Measurements from ENCODE around the gene SLC13A2.

DNA sequence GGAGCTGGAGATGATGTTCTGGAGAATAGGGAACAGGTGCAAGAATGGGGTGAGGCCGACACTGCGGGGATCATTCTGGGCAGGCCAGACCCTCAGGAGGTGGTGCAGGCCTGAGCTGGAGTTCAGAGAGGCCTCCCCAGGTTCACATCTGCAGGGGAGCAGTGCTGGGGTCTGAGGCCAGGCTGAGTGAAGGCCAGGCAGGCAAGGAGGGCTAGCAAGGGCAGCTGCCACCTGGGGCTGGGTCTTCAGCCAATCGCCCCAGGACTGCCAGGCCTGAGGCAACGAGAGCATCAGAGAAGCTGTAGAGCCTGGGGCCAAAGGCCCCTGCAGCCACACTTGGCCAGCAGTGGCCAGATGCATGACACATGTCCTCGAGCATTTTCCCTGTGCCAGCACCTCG is 47.2 kb downstream of the SLC13A2 start:
- TF ChIP-seq POLR2A (IDR thresholded peaks at IDR 0.05) (no peak), CTCF (IDR thresholded peaks at IDR 0.05) (no peak)

Data from adrenal gland (tissue), 5 donors.